Esophagus squamous epithelium (tissue), 4 donors: ENCODE measurements around the gene ST7.

Source experiments
- POLR2A ChIP-seq, 4 donors: fragments of 450-650 bp; IDR thresholded peaks; one replicate each; pipeline ENCODE4 v1.6.1; 2017; ENCODE audit warnings: antibody characterized with exemption in 4 of 4, mild to moderate bottlenecking in 4 of 4, moderate library complexity in 3 of 4
- TF ChIP-seq, protein P1 (sequence below), 6 experiments: fragments of 450-650 bp in 4 of 6; fragments of 200-600 bp in 2 of 6; sonication (generic) in 2 of 6; IDR thresholded peaks; one replicate each; pipeline ENCODE4 v1.5.1; 2016 to 2019; ENCODE audit warnings: antibody characterized with exemption in 6 of 6, mild to moderate bottlenecking in 4 of 6, moderate library complexity in 4 of 6

DNA sequence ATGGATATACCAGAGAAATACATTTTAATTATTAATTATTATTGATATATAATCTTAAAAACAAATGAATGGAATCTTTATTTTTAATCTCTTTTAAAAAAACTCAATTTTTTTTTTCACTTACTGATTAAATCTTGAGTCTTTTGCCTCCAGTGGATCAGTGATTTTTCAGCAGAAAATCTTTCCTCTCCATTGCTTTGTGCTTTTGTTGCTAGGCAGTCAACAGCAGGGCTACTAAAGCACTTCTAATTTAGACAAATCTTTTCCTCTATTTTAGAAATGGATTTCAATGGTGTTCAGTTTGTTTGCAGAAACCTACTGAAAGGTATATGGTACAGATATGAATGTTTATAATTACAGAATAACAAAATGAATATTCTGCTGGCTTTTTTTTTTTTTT is 143.6 kb downstream of the ST7 start:
- TF ChIP-seq, protein P1, sequence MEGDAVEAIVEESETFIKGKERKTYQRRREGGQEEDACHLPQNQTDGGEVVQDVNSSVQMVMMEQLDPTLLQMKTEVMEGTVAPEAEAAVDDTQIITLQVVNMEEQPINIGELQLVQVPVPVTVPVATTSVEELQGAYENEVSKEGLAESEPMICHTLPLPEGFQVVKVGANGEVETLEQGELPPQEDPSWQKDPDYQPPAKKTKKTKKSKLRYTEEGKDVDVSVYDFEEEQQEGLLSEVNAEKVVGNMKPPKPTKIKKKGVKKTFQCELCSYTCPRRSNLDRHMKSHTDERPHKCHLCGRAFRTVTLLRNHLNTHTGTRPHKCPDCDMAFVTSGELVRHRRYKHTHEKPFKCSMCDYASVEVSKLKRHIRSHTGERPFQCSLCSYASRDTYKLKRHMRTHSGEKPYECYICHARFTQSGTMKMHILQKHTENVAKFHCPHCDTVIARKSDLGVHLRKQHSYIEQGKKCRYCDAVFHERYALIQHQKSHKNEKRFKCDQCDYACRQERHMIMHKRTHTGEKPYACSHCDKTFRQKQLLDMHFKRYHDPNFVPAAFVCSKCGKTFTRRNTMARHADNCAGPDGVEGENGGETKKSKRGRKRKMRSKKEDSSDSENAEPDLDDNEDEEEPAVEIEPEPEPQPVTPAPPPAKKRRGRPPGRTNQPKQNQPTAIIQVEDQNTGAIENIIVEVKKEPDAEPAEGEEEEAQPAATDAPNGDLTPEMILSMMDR (IDR thresholded peaks at IDR 0.05), result no peak
- TF ChIP-seq POLR2A (IDR thresholded peaks at IDR 0.05), result no peak
